Measurements from ENCODE around the gene TPRX1. TPM values are rescaled to one million over a fixed set of nuclear protein-coding genes. Genes with fewer than 3 reads are reported as not detected.

Gene TPRX1
- total RNA-seq, 1 donor from 2014 or later: not detected

GRCh38 chr19:47755065-47755761 is 49.1 kb downstream of the TPRX1 start:
- Mint-ChIP-seq H3K9me3 (ENCODE audit: unreplicated experiment) (no peaks in the 10 kb centered on the region), H3K4me3 (ENCODE audit: unreplicated experiment) (no peak overlapping the region), H3K27me3 (ENCODE audit: unreplicated experiment) (peaks cover 14% of the 10 kb centered on the region), H3K36me3 (ENCODE audit: low read depth, unreplicated experiment) (peaks cover 42% of the 10 kb centered on the region), H3K4me1 (ENCODE audit: unreplicated experiment) (no peaks in the 10 kb centered on the region), H3K27ac (ENCODE audit: unreplicated experiment) (no peak overlapping the region)
- DNase-seq (ENCODE audit: low spot score): no peak
- TF ChIP-seq, protein P1, sequence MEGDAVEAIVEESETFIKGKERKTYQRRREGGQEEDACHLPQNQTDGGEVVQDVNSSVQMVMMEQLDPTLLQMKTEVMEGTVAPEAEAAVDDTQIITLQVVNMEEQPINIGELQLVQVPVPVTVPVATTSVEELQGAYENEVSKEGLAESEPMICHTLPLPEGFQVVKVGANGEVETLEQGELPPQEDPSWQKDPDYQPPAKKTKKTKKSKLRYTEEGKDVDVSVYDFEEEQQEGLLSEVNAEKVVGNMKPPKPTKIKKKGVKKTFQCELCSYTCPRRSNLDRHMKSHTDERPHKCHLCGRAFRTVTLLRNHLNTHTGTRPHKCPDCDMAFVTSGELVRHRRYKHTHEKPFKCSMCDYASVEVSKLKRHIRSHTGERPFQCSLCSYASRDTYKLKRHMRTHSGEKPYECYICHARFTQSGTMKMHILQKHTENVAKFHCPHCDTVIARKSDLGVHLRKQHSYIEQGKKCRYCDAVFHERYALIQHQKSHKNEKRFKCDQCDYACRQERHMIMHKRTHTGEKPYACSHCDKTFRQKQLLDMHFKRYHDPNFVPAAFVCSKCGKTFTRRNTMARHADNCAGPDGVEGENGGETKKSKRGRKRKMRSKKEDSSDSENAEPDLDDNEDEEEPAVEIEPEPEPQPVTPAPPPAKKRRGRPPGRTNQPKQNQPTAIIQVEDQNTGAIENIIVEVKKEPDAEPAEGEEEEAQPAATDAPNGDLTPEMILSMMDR (IDR thresholded peaks at IDR 0.05; ENCODE audit: unreplicated experiment): no peak

DNA sequence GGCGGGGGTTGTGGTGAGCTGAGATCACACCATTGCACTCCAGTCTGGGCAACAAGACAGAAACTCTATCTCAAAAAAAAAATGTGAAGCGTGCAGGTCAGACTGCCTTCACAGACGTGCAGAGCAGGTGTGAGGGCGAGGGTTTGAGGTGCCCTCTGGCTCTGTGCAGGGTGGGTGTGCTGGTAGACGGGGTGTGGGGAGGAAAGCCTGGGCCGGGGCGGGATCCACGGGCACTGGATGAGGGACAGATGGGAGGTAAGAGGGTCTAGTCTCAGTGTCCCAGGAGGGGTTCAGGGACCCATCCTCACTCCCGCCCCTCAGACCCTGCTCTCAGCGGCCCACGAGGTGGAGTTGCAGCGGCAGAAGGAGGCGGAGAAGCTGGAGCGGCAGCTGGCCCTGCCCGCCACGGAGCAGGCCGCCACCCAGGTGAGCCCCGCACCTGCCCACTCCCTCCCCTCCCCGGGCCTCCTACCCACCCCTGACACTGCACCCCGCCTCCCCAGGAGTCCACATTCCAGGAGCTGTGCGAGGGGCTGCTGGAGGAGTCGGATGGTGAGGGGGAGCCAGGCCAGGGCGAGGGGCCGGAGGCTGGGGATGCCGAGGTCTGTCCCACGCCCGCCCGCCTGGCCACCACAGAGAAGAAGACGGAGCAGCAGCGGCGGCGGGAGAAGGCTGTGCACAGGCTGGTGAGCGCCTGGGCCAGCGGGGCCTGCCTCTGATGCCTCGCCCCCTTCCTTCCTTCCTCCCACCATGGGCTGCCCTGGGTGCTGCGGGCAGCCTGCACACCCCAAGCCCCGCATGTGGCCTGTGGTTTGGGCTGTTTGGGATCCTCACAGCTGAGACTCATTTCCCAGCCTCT is 49.9 kb downstream of the TPRX1 start:
- TF ChIP-seq, protein P1 (IDR thresholded peaks at IDR 0.05; ENCODE audit: unreplicated experiment): no peak
- Mint-ChIP-seq H3K36me3 (ENCODE audit: low read depth, unreplicated experiment) (peaks cover 43% of the 10 kb centered on the region), H3K27ac (ENCODE audit: unreplicated experiment) (no peak overlapping the region)

DNA sequence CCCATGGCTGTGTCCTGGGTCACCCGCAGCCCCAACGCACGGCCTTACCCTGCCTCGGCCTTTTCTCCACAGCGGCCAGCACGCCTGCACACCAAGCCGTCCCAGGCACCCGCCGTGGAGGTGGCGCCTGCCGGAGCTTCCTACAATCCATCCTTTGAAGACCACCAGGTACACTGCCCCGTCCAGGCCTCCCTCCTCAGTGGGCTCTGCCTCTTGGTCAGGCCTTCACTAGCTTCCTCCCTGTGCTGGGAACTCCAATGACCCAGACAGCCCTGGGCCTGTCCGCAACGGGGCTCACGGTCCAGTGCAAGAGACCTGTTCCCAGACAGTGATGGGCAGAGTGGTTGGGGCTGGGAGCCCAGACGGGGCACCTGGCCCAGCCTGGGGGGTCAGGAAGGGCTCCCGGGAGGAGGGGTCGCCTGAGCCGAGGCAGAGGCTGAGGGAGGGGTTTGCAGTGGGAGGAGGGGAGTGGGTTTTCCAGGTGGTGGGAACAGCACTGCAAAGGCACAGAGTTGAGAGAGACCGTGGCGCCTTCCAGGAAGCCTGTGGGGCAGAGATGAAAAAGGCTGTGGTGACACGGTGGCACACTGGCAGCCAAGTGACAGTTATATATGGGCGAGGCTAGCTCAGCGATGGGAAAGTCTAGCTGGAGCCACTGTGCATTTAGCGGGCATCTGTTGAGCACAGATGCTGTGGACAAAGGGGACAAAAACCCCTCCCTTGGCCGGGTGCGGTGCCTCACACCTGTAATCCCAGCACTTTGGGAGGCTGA is 51.7 kb downstream of the TPRX1 start:
- H3K36me3 Mint-ChIP-seq (ENCODE audit: low read depth, unreplicated experiment): peaks cover 37% of the 10 kb centered on the region
- H3K27me3 Mint-ChIP-seq (ENCODE audit: unreplicated experiment): peaks cover 12% of the 10 kb centered on the region
- no peak overlapping the region for H3K4me3 Mint-ChIP-seq (ENCODE audit: unreplicated experiment)
- H3K4me1 Mint-ChIP-seq (ENCODE audit: unreplicated experiment): no peaks in the 10 kb centered on the region
- no peaks in the 10 kb centered on the region for H3K9me3 Mint-ChIP-seq (ENCODE audit: unreplicated experiment)
- H3K27ac Mint-ChIP-seq (ENCODE audit: unreplicated experiment): no peak overlapping the region
- no peak for DNase-seq (ENCODE audit: low spot score)
- TF ChIP-seq, protein P1 (IDR thresholded peaks at IDR 0.05; ENCODE audit: unreplicated experiment): no peak

More for the DNA sequence above, 49.9 kb downstream of the TPRX1 start:
- DNase-seq (ENCODE audit: low spot score): no peak
- Mint-ChIP-seq H3K4me1 (ENCODE audit: unreplicated experiment) (no peaks in the 10 kb centered on the region), H3K4me3 (ENCODE audit: unreplicated experiment) (peak overlapping the region; percentile 39), H3K27me3 (ENCODE audit: unreplicated experiment) (peaks cover 13% of the 10 kb centered on the region), H3K9me3 (ENCODE audit: unreplicated experiment) (no peaks in the 10 kb centered on the region)

Other genes with a start within 250 kb of the TPRX1 start
- not detected for gene ZNF541, start 231.4 kb downstream of the TPRX1 start, total RNA-seq (ENCODE audit: unreplicated experiment)
- 24.1 TPM for gene BICRA, start 195.4 kb downstream of the TPRX1 start, total RNA-seq (ENCODE audit: unreplicated experiment)
- gene EHD2, start 91.1 kb downstream of the TPRX1 start, total RNA-seq (ENCODE audit: unreplicated experiment): 81.5 TPM
- 324 TPM for gene NOP53, start 59.0 kb downstream of the TPRX1 start, total RNA-seq (ENCODE audit: unreplicated experiment)
- 791 TPM for gene SELENOW, start 25.8 kb downstream of the TPRX1 start, total RNA-seq (ENCODE audit: unreplicated experiment)
- gene CRX, start 17.4 kb upstream of the TPRX1 start, total RNA-seq (ENCODE audit: unreplicated experiment): not detected
- not detected for gene TPRX2, start 54.7 kb upstream of the TPRX1 start, total RNA-seq (ENCODE audit: unreplicated experiment)
- not detected for gene SULT2A1, start 81.8 kb upstream of the TPRX1 start, total RNA-seq (ENCODE audit: unreplicated experiment)
- not detected for gene BSPH1, start 187.6 kb upstream of the TPRX1 start, total RNA-seq (ENCODE audit: unreplicated experiment)
- gene ELSPBP1, start 190.1 kb upstream of the TPRX1 start, total RNA-seq (ENCODE audit: unreplicated experiment): not detected
- not detected for gene CABP5, start 239.5 kb upstream of the TPRX1 start, total RNA-seq (ENCODE audit: unreplicated experiment)